Raji (cell line): ENCODE data around the gene NTN1.

Experiments used
- POLR2A ChIP-seq: IDR thresholded peaks from 2 replicates; pipeline ENCODE4 v1.6.1; 2011; ENCODE audit warnings: low read depth, low read length, control low read depth; ENCODE audit not compliant: insufficient read depth

The NTN1 gene

GRCh38 chr17:9021158-9021991 is at the start of gene NTN1:
NTN1 (plus strand) TSS chr17:9021510; CDS start chr17:9022374, 864 bp downstream.
- TF ChIP-seq POLR2A, result no peak

GRCh38 chr17:8975091-8975725 is 46.1 kb upstream of the NTN1 start:
- no peak for TF ChIP-seq POLR2A

GRCh38 chr17:8976638-8977037 is 44.7 kb upstream of the NTN1 start:
- TF ChIP-seq POLR2A, result no peak

GRCh38 chr17:8979715-8980114 is 41.6 kb upstream of the NTN1 start:
- no peak for TF ChIP-seq POLR2A

- no peak for TF ChIP-seq POLR2A
Observed at GRCh38 chr17:8981443-8981842, 39.9 kb upstream of the NTN1 start.

- no peak for TF ChIP-seq POLR2A
Observed at GRCh38 chr17:8985054-8985701, 36.1 kb upstream of the NTN1 start.

- TF ChIP-seq POLR2A, result no peak
Observed at GRCh38 chr17:8986295-8986694, 35.0 kb upstream of the NTN1 start.

GRCh38 chr17:8991514-8992285 is 29.6 kb upstream of the NTN1 start:
- TF ChIP-seq POLR2A, result no peak

- TF ChIP-seq POLR2A, result no peak
Observed at GRCh38 chr17:8994319-8994718, 27.0 kb upstream of the NTN1 start.

- no peak for TF ChIP-seq POLR2A
Observed at GRCh38 chr17:8995711-8996110, 25.6 kb upstream of the NTN1 start.

- TF ChIP-seq POLR2A, result no peak
Observed at GRCh38 chr17:8997994-8998628, 23.2 kb upstream of the NTN1 start.

GRCh38 chr17:9001559-9001958 is 19.8 kb upstream of the NTN1 start:
- TF ChIP-seq POLR2A, result no peak

GRCh38 chr17:9002227-9002605 is 19.1 kb upstream of the NTN1 start:
- TF ChIP-seq POLR2A, result no peak

GRCh38 chr17:9002606-9003354 is 18.5 kb upstream of the NTN1 start:
- no peak for TF ChIP-seq POLR2A
